Dermis microvascular lymphatic vessel endothelial cell (primary cell): ENCODE data around the gene CARNS1. TPM values are rescaled to one million over a fixed set of nuclear protein-coding genes. Genes with fewer than 3 reads are reported as not detected.
A peak's percentile ranks its signal among the peaks of the same experiment; 100 is the strongest.

Experiments used
- DNase-seq, 2 donors: peaks; one replicate each; pipeline versions ENCODE4 v3.0.0 to v3.0.0-alpha.2; 2010; ENCODE audit warnings: low read depth in 2 of 2
- total RNA-seq: library from RNA; depleted of rRNA; stranded (reverse); fragments of >200 nt; gene quantifications from 2 replicates; pipeline ENCODE4 v1.2.1, GENCODE V29; 2014

Gene CARNS1
- total RNA-seq, 1 donor from 2014 or later = 0.26 TPM

GRCh38 chr11:67441098-67441563 is 25.7 kb downstream of the CARNS1 start:
- no peak for DNase-seq

- DNase-seq = no peak
Observed at GRCh38 chr11:67441731-67442351, 26.4 kb downstream of the CARNS1 start.

- DNase-seq = peak in 1 of 2 donors; percentile 22
Observed at GRCh38 chr11:67442504-67443404, 27.3 kb downstream of the CARNS1 start.

- no peak for DNase-seq
Observed at GRCh38 chr11:67445515-67445914, 30.0 kb downstream of the CARNS1 start.

GRCh38 chr11:67448220-67448609 is 32.7 kb downstream of the CARNS1 start:
- no peak for DNase-seq

GRCh38 chr11:67449116-67449844 is 33.8 kb downstream of the CARNS1 start:
- no peak for DNase-seq

GRCh38 chr11:67450796-67451657 is 35.5 kb downstream of the CARNS1 start:
- DNase-seq = no peak

GRCh38 chr11:67451658-67451976 is 36.1 kb downstream of the CARNS1 start:
- DNase-seq = no peak

GRCh38 chr11:67452141-67452952 is 36.9 kb downstream of the CARNS1 start, which contains the start of gene GPR152:
Gene GPR152 (minus strand): TSS chr11:67452729. CDS start chr11:67452724, 5 bp downstream.
- peak in 1 of 2 donors; percentile 46 for DNase-seq

GRCh38 chr11:67453816-67454732 is 38.6 kb downstream of the CARNS1 start:
- DNase-seq = no peak

GRCh38 chr11:67455054-67455453 is 39.6 kb downstream of the CARNS1 start, which contains the start of gene CABP4:
Gene CABP4 (plus strand): TSS chr11:67455354. CDS start chr11:67455424, 70 bp downstream.
- DNase-seq = no peak

- DNase-seq = no peak
Observed at GRCh38 chr11:67456068-67456705, 40.7 kb downstream of the CARNS1 start.

GRCh38 chr11:67457453-67457852 is 42.0 kb downstream of the CARNS1 start:
- no peak for DNase-seq

GRCh38 chr11:67458266-67458665 is 42.8 kb downstream of the CARNS1 start:
- no peak for DNase-seq

GRCh38 chr11:67463186-67463585 is 47.7 kb downstream of the CARNS1 start:
- no peak for DNase-seq

GRCh38 chr11:67463680-67464410 is 48.4 kb downstream of the CARNS1 start:
- DNase-seq = peak; percentile 37 to 72

- DNase-seq = peak; percentile 55 to 86
Observed at GRCh38 chr11:67464411-67465188, 49.1 kb downstream of the CARNS1 start.
